NCI-H524 treated with DMSO at 0.1 percent for 48 hours (cell line): ENCODE measurements around the gene LPP.
"Not testable (repeated sequence)": the region's sequence is repeated elsewhere in the genome, so short reads cannot be mapped to it uniquely, and the experiment has no call there.

Source experiments
- DNase-seq: peaks from one replicate; lab custom pipeline; 2025; lab: John Stamatoyannopoulos, UW

Gene LPP

GRCh38 chr3:188400494-188401243, 246.7 kb downstream of the LPP start:
- DNase-seq, result no peak

- DNase-seq, result no peak
Observed at GRCh38 chr3:188401244-188401993, 247.5 kb downstream of the LPP start.

GRCh38 chr3:188402229-188402628, 248.3 kb downstream of the LPP start:
- DNase-seq, result no peak

DNA sequence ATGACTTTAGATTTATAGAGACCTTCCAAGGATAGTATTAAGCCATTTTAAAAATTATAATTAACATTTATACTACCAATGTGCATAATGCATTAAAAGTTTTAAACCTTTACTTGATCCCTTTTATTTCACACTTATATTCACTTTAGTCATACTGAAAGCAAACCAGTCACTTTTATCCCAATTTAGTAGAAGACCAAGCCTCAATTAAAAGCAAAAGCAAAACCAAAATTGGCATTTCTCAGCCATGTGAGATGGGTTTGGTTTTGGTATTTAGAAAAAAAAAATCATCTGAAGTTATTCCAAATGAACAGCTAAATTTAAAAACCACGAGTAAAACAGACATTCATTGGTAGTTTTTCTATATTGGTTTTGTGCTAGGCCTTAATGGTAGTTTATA, 249.4 kb downstream of the LPP start:
- DNase-seq, result no peak

- no peak for DNase-seq
Observed at GRCh38 chr3:188404124-188404523, 250.2 kb downstream of the LPP start.

GRCh38 chr3:188404701-188405100, 250.7 kb downstream of the LPP start:
- peak; percentile 44 for DNase-seq

DNA sequence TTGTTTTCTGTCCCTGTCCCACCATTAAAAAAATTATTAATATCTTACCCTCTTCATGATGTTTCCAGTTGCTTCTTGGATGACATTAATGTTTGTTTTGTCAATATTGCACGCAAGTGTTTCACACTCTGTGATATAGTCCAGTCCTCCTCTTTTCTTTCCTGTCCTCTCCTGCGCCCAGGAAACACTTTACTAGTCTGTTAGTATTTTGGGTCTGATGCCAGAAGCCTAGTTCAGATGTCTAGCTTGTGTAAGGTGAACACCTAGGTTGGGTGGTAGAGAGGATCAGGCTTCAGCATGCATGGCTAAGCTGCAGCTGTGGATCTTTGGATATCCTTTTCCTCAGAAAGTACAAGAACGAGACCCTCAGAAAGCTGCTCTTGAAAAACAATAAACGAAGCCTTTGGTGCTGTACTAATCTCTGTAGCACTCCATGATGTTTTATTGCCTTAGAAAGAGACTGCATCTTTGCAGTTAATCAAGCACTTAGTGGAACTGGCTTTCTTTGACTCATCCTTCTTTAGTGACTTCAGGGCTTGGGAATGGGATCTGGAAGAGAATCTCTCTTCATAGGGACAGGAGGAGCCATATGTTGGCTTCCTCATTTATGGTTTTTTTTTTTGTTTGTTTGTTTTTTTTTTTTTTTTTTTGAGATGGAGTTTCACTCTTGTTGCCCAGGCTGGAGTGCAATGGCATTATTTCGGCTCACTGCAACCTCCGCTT, 253.4 kb downstream of the LPP start:
- DNase-seq, result no peak

DNA sequence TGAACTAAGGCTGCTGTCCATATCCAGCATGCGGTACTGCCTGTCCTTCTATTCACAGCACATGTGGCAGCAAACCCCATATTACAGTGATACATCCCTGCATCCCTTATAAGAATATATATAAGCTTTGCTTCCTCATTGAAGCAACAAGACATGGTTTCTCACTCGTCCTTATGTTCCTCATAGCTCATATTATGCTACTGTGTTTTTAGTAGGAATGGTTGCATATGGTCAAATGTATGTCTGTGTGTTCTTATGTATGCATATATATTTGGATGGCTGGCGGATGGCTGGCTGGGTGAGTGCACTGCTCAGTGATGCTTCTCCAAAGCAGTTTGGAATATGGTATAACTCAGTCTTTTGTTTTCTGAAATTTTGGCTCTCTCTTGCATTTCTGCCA, 254.9 kb downstream of the LPP start:
- DNase-seq, result no peak

GRCh38 chr3:188411750-188412149, 257.8 kb downstream of the LPP start:
- DNase-seq, result no peak

- no peak for DNase-seq
Observed at GRCh38 chr3:188415196-188415595, 261.2 kb downstream of the LPP start.

GRCh38 chr3:188416041-188416440, 262.1 kb downstream of the LPP start:
- no peak for DNase-seq

- no peak for DNase-seq
Observed at GRCh38 chr3:188417271-188417696, 263.3 kb downstream of the LPP start.

DNA sequence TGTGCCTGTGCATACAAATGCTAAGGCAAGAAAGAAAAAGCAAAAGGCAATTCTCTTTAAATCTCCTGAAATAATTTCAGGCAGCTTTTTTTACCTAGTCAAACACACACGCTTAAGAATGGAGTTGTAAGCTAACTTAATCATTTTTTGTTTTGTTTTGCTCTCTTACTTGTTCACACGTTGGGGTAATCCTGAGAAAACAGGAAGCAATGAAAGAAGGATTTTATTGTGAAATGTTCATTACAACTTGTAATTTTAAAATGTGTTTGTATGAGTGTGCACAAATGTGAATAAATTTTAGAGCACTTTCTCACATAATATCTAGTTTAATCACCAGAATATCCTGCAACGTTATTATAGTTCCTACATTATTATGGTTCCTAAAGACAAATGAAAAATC, 263.8 kb downstream of the LPP start:
- DNase-seq, result no peak

GRCh38 chr3:188421151-188421821, 267.3 kb downstream of the LPP start:
- DNase-seq, result no peak

GRCh38 chr3:188421836-188422540, 268.0 kb downstream of the LPP start:
- DNase-seq, result no peak

DNA sequence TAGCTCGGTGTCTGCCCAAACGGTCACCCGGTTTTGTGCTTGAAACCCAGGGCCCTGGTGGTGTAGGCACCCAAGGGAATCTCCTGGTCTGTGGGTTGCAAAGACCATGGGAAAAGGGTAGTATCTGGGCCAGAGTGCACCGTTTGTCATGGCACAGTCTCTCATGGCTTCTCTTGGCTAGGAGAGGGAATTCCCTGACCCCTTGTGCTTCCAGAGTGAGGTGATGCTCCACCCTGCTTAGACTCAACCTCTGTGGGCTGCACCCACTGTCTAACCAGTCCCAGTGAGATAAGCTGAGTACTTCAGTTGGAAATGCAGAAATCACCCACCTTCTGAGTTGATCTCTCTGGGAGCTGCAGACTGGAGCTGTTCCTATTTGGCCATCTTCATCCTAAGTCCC, 274.0 kb downstream of the LPP start:
- not testable (repeated sequence) for DNase-seq

DNA sequence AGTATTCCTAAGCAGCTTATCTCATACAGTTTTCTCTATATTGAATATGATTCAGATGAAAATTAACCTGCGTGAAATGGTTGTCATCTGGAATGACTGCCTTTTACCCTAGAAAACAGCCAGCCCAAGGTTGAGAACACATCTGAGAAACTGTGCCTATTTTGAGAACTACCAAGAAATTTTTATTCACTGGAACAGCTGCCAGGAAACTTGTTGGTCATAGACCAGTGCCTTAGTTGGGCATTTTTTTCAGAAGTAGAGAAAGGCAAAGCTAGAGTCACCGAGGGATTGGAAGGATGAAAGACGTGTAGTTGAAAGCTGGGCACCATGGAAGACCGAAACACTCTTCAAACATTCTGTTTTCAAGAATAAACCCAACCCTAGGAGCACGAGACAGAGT, 277.1 kb downstream of the LPP start:
- no peak for DNase-seq

DNA sequence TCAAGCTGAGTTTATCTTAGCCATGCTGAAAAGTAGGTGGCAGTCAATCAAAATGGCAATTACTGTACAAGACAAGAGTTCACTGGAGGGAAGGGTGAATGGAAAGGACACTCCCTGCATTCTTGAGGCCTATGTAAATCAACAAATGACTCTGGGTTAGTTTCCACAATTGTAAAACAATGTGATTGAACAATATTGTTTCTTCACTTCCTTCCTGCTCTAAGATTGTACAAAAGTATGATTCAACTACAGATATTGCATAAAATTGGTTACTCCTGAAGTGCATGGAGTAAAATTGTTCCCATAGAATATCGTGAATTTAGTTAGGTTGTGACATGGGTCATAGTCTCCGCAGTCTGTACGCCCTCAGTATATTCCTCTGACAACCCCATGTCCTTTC, 277.6 kb downstream of the LPP start:
- DNase-seq, result no peak

DNA sequence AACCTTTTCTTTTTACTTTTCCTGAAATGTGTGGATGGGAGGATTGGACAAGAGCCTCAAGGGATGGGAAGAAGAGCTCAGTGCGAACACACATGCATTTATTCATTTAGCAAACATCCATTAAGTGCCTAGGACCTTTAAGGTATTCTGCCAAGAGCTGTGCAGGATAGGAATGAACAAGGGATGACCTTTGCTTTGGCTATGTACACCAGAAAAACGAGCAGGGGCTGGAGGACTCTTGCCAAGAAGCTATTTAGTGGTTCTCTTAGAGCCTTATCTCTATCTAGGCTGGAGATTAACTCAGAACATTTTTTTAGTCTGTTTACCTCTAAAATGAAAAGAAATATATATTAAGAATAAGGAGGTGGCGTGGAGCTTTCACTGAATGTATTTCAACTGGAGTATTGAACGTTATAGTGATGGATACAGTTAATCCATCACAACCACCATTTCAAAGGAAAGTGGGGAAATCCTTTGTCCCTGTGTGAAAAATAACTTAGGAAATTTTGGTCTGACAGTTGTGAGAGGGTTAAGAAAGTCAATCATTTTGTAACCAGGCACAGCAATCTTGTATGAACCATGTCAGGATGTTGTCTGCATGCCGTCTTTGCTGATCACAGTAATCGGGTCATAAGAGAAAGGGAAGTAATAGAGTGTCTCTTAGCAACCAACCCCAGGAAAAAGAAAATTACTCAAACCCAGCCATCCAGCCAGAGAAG, 279.0 kb downstream of the LPP start:
- DNase-seq, result no peak

DNA sequence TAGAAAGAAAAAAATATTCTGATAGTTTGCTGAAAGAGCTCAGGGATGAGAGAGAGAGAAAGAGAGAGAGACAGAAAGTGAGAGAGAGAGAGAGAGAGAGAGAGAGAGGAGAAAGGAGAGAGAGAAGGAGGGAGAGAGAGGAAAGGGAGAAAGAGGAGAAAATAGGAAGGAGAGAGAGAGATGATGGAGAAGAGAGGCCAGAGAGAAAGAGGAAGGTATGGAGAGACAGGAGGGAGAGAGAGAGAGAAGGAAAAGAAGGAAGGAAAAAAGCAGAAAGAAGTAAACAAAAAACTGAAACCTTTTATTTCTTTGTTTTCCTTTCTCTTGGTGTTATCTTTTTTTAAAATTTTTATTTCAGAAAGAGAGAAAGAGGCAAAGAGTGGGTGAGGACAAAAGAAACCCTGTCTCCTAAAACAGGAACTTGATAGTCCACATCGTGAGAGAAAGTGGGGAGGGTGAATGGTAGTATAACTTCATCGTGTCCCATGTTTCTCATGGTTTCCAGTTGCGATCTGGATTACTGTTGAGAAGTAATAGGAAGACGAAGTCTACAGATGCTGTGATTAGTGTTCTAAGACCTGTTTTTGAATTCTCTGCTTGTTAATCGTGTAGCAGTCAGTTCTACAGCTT, 279.7 kb downstream of the LPP start:
- DNase-seq, result no peak

DNA sequence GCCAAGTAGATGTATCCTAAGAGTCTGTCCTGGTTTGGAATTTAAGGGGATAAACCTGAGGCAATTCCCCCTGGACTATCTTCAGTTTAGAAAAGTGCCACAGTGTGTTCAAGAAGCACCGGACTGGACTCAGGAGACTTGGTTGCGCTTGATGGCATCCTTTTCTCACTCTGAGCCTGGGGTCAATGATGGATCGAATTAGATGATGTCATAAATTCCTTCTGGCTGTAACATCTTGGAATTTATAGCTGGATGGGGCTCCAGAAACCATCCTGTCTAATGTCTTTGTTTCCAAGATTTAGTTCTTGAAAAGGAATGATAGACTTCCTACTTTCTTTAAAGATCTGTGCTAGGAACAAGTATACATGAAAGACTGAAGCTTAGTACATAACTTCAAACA, 280.6 kb downstream of the LPP start:
- no peak for DNase-seq
